ENCODE measurements around the gene ATP23. TPM values are rescaled to one million over a fixed set of nuclear protein-coding genes. Genes with fewer than 3 reads are reported as not detected.

The ATP23 gene
- total RNA-seq, 1 donor from 2014 or later, result 3.4 TPM

DNA sequence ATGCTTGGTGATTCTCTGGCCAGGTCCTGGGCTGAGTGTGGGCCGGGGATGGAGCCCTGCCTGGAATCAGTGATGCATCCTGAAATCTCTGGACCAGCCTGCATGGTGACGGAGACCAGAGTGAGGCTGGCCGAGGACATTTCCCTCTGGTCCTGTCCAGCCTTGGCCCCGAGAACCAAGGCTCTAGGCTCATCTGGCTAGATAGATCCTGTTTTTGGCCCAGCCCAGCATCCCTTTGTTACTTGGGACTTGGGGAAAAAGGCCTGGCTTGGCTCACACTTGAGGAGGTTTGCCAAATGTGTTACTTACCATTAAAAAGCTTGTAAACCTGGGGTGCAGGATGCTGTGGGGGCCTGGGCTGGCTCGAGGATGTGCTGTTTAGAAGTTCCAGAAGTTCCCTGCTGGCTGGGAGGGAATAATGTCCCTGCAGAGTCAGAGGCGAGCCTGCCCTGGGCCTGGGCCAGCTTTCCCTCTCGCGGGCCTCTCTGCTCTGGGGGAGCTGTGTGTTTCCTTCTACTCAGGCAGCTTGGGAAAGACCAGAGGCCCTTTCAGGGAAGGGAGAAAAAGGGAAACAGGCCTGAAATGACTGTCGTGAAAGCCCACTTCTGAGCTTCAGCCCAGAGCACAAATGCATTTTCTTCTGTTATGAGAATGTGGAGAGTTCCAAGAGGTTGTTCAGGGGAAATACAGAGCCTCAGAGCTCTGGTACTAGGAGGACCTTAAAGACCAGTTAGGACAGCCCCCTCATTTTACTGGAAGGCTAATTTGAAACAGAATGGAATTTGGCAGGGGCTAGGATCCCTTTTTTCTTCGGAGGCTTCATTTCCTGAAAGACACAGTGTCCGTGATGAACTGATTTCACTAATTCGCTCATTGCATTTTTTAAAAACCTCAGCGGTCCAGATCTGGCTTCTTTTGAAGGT lies 47.7 kb upstream of the ATP23 start:
- no peak for TF ChIP-seq EZH2 (IDR thresholded peaks at IDR 0.05; ENCODE audit: insufficient read depth, low read length)
- H3K9ac ChIP-seq (ENCODE audit: low read length), result peak overlapping the region; percentile 70
- FAIRE-seq (no peak), DNase-seq (ENCODE audit: low read depth) (peak; percentile 81)
- peak overlapping the region; percentile 82 for H2AFZ ChIP-seq (ENCODE audit: low read depth, low read length)
- no peaks in the 10 kb centered on the region for H3K36me3 Mint-ChIP-seq (ENCODE audit: low read depth, unreplicated experiment)
- H3K4me3 ChIP-seq (ENCODE audit: insufficient read depth, low read depth, low read length), result no peak overlapping the region
- peak overlapping the region; percentile 69 for H3K4me3 Mint-ChIP-seq (ENCODE audit: unreplicated experiment)
- H3K27me3 Mint-ChIP-seq (ENCODE audit: low read depth, unreplicated experiment), result no peaks in the 10 kb centered on the region
- no peaks in the 10 kb centered on the region for H3K27me3 ChIP-seq (ENCODE audit: insufficient read depth, low read length)
- peak overlapping the region; percentile 72 for H3K27ac ChIP-seq (ENCODE audit: low read depth, low read length)
- H3K4me1 Mint-ChIP-seq (ENCODE audit: low read depth, unreplicated experiment), result peaks cover 43% of the 10 kb centered on the region
- H3K79me2 ChIP-seq (ENCODE audit: insufficient read depth, low read length), result no peaks in the 10 kb centered on the region
- H3K4me1 ChIP-seq (ENCODE audit: insufficient read depth, low read length), result peaks cover 56% of the 10 kb centered on the region
- H3K9me3 ChIP-seq (ENCODE audit: insufficient read depth, low read depth, low read length), result no peaks in the 10 kb centered on the region
- peak overlapping the region; percentile 96 for H3K27ac Mint-ChIP-seq (ENCODE audit: unreplicated experiment)
- no peaks in the 10 kb centered on the region for H3K36me3 ChIP-seq (ENCODE audit: insufficient read depth, low read length)
- H3K4me2 ChIP-seq (ENCODE audit: low read length), result peak overlapping the region; percentile 72
- no peaks in the 10 kb centered on the region for H4K20me1 ChIP-seq (ENCODE audit: insufficient read depth, low read length)
- no peaks in the 10 kb centered on the region for H3K9me3 Mint-ChIP-seq (ENCODE audit: unreplicated experiment)

DNA sequence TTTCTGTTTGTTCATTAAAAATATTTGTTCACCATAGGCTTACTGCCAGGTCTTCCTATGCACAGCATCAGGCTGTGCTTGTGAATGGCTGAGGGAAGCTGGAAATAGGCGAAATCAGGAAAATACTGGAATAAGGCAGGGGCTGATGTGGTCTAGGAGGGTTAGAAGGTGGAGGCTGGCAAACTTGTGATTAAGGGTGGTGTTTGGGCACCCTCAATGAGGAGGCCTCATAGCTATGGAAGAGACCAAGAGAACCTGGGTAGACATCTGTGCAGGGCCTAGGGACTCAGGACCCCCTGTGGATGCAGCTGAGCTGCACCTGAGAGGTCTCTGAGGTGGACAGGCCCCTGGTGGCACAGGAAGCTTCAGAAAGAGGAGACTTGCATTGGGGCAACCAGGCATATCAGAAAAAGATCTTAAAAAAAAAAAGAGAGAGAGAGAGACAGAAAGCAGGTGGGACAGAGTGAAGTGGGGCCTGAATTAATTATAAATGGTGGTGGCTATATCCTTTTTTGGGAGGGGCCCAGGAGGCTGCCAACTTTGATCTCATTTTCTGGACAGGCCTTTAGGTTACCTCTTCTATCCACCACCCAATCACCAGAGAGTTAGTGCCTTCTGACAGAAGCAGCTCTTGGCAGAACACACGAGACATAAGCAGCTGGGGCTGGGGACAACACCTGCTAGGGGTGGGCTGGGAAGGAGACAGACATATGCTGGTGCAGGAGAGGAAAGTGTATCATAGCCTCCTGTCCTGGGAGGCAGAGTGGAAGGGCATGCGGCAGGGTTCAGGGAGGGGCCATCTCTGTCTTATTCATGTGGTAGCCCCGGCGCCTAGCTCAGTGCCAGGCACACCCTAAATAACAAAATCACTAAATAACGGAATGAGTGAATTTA lies 46.7 kb upstream of the ATP23 start:
- H3K9me3 ChIP-seq (ENCODE audit: insufficient read depth, low read depth, low read length), result no peaks in the 10 kb centered on the region
- H3K36me3 Mint-ChIP-seq (ENCODE audit: low read depth, unreplicated experiment), result no peaks in the 10 kb centered on the region
- FAIRE-seq, result no peak

More for the DNA sequence above, 46.7 kb upstream of the ATP23 start:
- Histone ChIP-seq H3K4me1 (ENCODE audit: insufficient read depth, low read length) (peaks cover 54% of the 10 kb centered on the region), H3K9ac (ENCODE audit: low read length) (peak overlapping the region; percentile 70), H3K27ac (ENCODE audit: low read depth, low read length) (peak overlapping the region; percentile 72), H3K27me3 (ENCODE audit: insufficient read depth, low read length) (no peaks in the 10 kb centered on the region), H3K4me2 (ENCODE audit: low read length) (peak overlapping the region; percentile 72), H3K36me3 (ENCODE audit: insufficient read depth, low read length) (no peaks in the 10 kb centered on the region), H3K79me2 (ENCODE audit: insufficient read depth, low read length) (no peaks in the 10 kb centered on the region), H2AFZ (ENCODE audit: low read depth, low read length) (peak overlapping the region; percentile 82), H3K4me3 (ENCODE audit: insufficient read depth, low read depth, low read length) (no peak overlapping the region), H4K20me1 (ENCODE audit: insufficient read depth, low read length) (no peaks in the 10 kb centered on the region)
- TF ChIP-seq, protein P1, sequence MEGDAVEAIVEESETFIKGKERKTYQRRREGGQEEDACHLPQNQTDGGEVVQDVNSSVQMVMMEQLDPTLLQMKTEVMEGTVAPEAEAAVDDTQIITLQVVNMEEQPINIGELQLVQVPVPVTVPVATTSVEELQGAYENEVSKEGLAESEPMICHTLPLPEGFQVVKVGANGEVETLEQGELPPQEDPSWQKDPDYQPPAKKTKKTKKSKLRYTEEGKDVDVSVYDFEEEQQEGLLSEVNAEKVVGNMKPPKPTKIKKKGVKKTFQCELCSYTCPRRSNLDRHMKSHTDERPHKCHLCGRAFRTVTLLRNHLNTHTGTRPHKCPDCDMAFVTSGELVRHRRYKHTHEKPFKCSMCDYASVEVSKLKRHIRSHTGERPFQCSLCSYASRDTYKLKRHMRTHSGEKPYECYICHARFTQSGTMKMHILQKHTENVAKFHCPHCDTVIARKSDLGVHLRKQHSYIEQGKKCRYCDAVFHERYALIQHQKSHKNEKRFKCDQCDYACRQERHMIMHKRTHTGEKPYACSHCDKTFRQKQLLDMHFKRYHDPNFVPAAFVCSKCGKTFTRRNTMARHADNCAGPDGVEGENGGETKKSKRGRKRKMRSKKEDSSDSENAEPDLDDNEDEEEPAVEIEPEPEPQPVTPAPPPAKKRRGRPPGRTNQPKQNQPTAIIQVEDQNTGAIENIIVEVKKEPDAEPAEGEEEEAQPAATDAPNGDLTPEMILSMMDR (IDR thresholded peaks at IDR 0.05; ENCODE audit: insufficient read depth, low read depth, low read length), result no peak
- Mint-ChIP-seq H3K27me3 (ENCODE audit: low read depth, unreplicated experiment) (no peaks in the 10 kb centered on the region), H3K27ac (ENCODE audit: unreplicated experiment) (peak overlapping the region; percentile 96), H3K4me3 (ENCODE audit: unreplicated experiment) (peak overlapping the region; percentile 54), H3K9me3 (ENCODE audit: unreplicated experiment) (no peaks in the 10 kb centered on the region), H3K4me1 (ENCODE audit: low read depth, unreplicated experiment) (peaks cover 47% of the 10 kb centered on the region)
- no peak for DNase-seq (ENCODE audit: low read depth)

All from astrocyte (in vitro differentiated cells and primary cell).